Midbrain (tissue), 1 donor: ENCODE results near the gene BRI3BP.
"Not testable (repeated sequence)": the region's sequence is repeated elsewhere in the genome, so short reads cannot be mapped to it uniquely, and the experiment has no call there.

Experiments
- DNase-seq: peaks from one replicate; lab custom pipeline; 2025; lab: John Stamatoyannopoulos, UW

Gene BRI3BP

GRCh38 chr12:125024949-125025563, 31.6 kb downstream of the BRI3BP start:
- DNase-seq, result no peak

- DNase-seq, result no peak
Observed at GRCh38 chr12:125025606-125026235, 32.3 kb downstream of the BRI3BP start.

GRCh38 chr12:125028106-125028505, 34.7 kb downstream of the BRI3BP start:
- DNase-seq, result no peak

- DNase-seq, result no peak
Observed at GRCh38 chr12:125029761-125030358, 36.4 kb downstream of the BRI3BP start.

- not testable (repeated sequence) for DNase-seq
Observed at GRCh38 chr12:125031471-125031870, 38.0 kb downstream of the BRI3BP start.

- no peak for DNase-seq
Observed at GRCh38 chr12:125032466-125033152, 39.2 kb downstream of the BRI3BP start.

GRCh38 chr12:125033288-125033687, 39.8 kb downstream of the BRI3BP start:
- no peak for DNase-seq

- no peak for DNase-seq
Observed at GRCh38 chr12:125038976-125039625, 45.7 kb downstream of the BRI3BP start.

- DNase-seq, result no peak
Observed at GRCh38 chr12:125049093-125049458, 55.6 kb downstream of the BRI3BP start.

- no peak for DNase-seq
Observed at GRCh38 chr12:125050446-125050845, 57.0 kb downstream of the BRI3BP start.

- DNase-seq, result no peak
Observed at GRCh38 chr12:125050868-125051267, 57.4 kb downstream of the BRI3BP start.

GRCh38 chr12:125053821-125054220, 60.4 kb downstream of the BRI3BP start:
- no peak for DNase-seq

GRCh38 chr12:125055591-125055990, 62.1 kb downstream of the BRI3BP start:
- DNase-seq, result no peak

GRCh38 chr12:125056306-125056705, 62.9 kb downstream of the BRI3BP start:
- no peak for DNase-seq

GRCh38 chr12:125057708-125058107, 64.3 kb downstream of the BRI3BP start:
- DNase-seq, result no peak

GRCh38 chr12:125061229-125061628, 67.8 kb downstream of the BRI3BP start:
- DNase-seq, result no peak

- not testable (repeated sequence) for DNase-seq
Observed at GRCh38 chr12:125063522-125063921, 70.1 kb downstream of the BRI3BP start.

- no peak for DNase-seq
Observed at GRCh38 chr12:125064492-125064891, 71.0 kb downstream of the BRI3BP start.

- peak; percentile 80 for DNase-seq
Observed at GRCh38 chr12:125065021-125065918, 71.8 kb downstream of the BRI3BP start, which contains the start of gene AACS. AACS (plus strand) TSS chr12:125065435; CDS start chr12:125065585, 150 bp downstream.

- DNase-seq, result no peak
Observed at GRCh38 chr12:125065919-125066570, 72.6 kb downstream of the BRI3BP start.

- DNase-seq, result no peak
Observed at GRCh38 chr12:125068391-125068790, 74.9 kb downstream of the BRI3BP start.
